GM12865 (cell line): ENCODE measurements around the gene SFMBT1.
A peak's percentile ranks its signal among the peaks of the same experiment; 100 is the strongest.

Experiments
- DNase-seq: peaks from one replicate; pipeline ENCODE4 v3.0.0; 2010; ENCODE audit warnings: low read depth
- H3K4me3 ChIP-seq: 2 replicates; pipeline ENCODE4 v1.5.1; 2011; ENCODE audit warnings: mild to moderate bottlenecking, low read depth, low read length, control low read depth
- TF ChIP-seq, protein P1 (sequence below): IDR thresholded peaks from 2 replicates; pipeline ENCODE4 v1.5.1; 2011; ENCODE audit warnings: low read length, control low read depth, low read depth, inconsistent platforms; ENCODE audit not compliant: insufficient read depth; ENCODE audit errors: missing control alignments

SFMBT1 gene

DNA sequence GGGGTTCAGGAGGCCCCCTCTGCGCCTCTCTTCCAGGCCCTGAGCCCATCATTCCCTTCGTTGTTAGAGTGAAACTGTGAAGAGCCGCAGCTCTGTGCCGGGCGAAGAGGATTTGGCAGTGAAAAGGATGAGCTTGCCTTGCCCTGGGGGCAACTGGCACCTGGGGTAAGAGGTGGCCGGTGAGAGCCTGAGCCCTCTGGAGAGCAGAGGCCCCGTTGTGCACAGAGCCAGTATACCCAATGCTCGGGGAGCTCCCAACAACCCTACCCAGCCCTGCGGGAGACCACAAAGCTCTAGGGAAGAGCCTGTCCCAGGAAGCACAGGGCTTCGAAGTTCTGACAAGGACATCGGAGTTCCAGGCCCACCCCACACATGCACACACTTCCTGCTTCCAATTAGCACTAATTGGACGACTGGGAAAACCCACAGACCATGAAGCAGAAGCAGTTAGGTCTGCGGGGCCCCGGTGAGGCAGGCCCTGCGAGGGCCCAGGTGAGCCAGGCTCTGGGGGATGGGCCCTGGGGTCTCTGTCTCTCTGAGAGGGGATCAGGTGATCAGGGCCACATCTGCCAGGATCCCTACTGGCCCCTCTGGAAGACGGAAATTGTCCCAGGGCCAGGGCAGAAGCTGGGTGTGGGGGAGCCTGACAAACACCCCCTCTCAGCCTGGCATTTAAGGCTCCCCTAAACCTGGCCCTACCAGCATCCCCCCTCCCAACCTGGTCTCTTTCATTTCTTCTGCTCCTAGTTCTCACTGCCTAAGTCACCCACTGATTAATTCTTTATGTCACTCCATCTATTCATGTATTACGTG is 27.9 kb upstream of the SFMBT1 start:
- TF ChIP-seq, protein P1, sequence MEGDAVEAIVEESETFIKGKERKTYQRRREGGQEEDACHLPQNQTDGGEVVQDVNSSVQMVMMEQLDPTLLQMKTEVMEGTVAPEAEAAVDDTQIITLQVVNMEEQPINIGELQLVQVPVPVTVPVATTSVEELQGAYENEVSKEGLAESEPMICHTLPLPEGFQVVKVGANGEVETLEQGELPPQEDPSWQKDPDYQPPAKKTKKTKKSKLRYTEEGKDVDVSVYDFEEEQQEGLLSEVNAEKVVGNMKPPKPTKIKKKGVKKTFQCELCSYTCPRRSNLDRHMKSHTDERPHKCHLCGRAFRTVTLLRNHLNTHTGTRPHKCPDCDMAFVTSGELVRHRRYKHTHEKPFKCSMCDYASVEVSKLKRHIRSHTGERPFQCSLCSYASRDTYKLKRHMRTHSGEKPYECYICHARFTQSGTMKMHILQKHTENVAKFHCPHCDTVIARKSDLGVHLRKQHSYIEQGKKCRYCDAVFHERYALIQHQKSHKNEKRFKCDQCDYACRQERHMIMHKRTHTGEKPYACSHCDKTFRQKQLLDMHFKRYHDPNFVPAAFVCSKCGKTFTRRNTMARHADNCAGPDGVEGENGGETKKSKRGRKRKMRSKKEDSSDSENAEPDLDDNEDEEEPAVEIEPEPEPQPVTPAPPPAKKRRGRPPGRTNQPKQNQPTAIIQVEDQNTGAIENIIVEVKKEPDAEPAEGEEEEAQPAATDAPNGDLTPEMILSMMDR = no peak
- no peak for DNase-seq
- H3K4me3 ChIP-seq = peak overlapping the region; percentile 87

GRCh38 chr3:53072653-53073552 is 27.0 kb upstream of the SFMBT1 start:
- TF ChIP-seq, protein P1 = peak; percentile 97
- peak; percentile 90 for DNase-seq
- peak overlapping the region; percentile 87 for H3K4me3 ChIP-seq

- H3K4me3 ChIP-seq = no peak overlapping the region
- TF ChIP-seq, protein P1 = no peak
- no peak for DNase-seq
Observed at GRCh38 chr3:53071882-53072431, 26.1 kb upstream of the SFMBT1 start.

- no peak overlapping the region for H3K4me3 ChIP-seq
- TF ChIP-seq, protein P1 = no peak
- DNase-seq = no peak
Observed at GRCh38 chr3:53069422-53070068, 23.7 kb upstream of the SFMBT1 start.

DNA sequence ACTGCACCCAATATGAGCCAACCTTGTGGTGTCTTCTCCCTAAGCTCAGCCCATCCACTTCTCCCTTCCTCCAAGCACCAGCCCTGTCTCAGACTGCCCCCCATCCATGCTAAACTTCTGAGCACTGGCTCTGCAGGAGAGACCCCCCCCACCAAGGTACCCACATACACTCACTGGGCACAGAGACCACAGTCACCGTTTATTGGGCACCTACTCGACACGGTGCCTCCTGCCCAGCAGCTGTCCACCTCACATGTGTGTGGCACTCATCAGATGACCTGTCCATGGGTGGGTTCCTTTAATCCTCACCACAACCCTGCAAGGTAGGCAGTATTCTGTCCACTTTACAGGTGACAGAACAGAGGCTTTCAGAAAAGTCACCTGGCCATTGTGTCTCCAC is 22.3 kb upstream of the SFMBT1 start:
- DNase-seq = no peak
- no peak overlapping the region for H3K4me3 ChIP-seq
- TF ChIP-seq, protein P1 = no peak

DNA sequence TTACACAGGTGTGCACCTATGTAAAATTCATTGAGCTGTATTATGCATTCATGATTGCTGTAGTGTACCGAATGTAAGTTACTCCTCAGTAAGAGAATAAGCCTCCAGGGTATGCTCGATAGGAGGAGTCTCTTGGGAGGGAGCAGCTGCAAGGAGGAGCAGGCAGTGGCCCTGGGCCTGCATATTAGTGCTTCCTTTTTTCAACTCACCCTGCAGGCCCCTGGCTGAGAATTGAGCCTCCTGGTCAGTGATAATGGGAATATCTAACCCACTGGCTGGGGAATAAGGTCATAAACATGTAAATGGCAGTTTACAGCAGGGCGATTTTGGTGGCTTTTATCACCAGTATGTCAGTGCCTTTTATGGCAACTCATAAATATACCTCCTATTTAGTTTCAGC is 21.7 kb upstream of the SFMBT1 start:
- H3K4me3 ChIP-seq = no peak overlapping the region
- TF ChIP-seq, protein P1 = no peak
- DNase-seq = no peak
